Stimulated activated CD8-positive, alpha-beta memory T cell treated with anti-CD3 and anti-CD28 coated beads, Interleukin-15, amount 100 ng/mL, for 1 hour (primary cell): ENCODE measurements around the gene SOAT2.
A peak's percentile ranks its signal among the peaks of the same experiment; 100 is the strongest.
"Not testable (repeated sequence)": the region's sequence is repeated elsewhere in the genome, so short reads cannot be mapped to it uniquely, and the experiment has no call there.

Experiments
- DNase-seq: peaks from one replicate; pipeline ENCODE4 v3.0.0-alpha.2; 2020; ENCODE audit warnings: low read depth

The SOAT2 gene

GRCh38 chr12:53079226-53080117 is 23.8 kb upstream of the SOAT2 start, which contains the start of gene SPRYD3:
TSS of gene SPRYD3 (minus strand) at chr12:53079390. CDS start at chr12:53079333, 57 bp downstream.
- peak; percentile 94 for DNase-seq

GRCh38 chr12:53082637-53083175 is 20.6 kb upstream of the SOAT2 start:
- DNase-seq = no peak

GRCh38 chr12:53086361-53086760 is 16.9 kb upstream of the SOAT2 start:
- no peak for DNase-seq

GRCh38 chr12:53090105-53090504 is 13.2 kb upstream of the SOAT2 start:
- DNase-seq = no peak

GRCh38 chr12:53090554-53090953 is 12.7 kb upstream of the SOAT2 start:
- no peak for DNase-seq

- DNase-seq = no peak
These were observed 11.5 kb upstream of the SOAT2 start for GRCh38 chr12:53091756-53092155.

GRCh38 chr12:53093777-53094393 is 9.4 kb upstream of the SOAT2 start:
- no peak for DNase-seq

- no peak for DNase-seq
These were observed 8.9 kb upstream of the SOAT2 start for GRCh38 chr12:53094394-53094787.

GRCh38 chr12:53094796-53095595 is 8.3 kb upstream of the SOAT2 start:
- not testable (repeated sequence) for DNase-seq

GRCh38 chr12:53095596-53095895 is 7.7 kb upstream of the SOAT2 start:
- DNase-seq = not testable (repeated sequence)

- no peak for DNase-seq
These were observed 7.1 kb upstream of the SOAT2 start for GRCh38 chr12:53096089-53096741.

GRCh38 chr12:53096759-53097158 is 6.5 kb upstream of the SOAT2 start:
- no peak for DNase-seq

- no peak for DNase-seq
These were observed 6.1 kb upstream of the SOAT2 start for GRCh38 chr12:53097207-53097563.

GRCh38 chr12:53097564-53098353 is 5.5 kb upstream of the SOAT2 start, which contains the start of gene IGFBP6:
TSS of gene IGFBP6 (plus strand) at chr12:53097667. CDS start at chr12:53097718, 51 bp downstream.
- no peak for DNase-seq

- no peak for DNase-seq
These were observed 4.8 kb upstream of the SOAT2 start for GRCh38 chr12:53098354-53098981.

GRCh38 chr12:53099071-53099882 is 4.0 kb upstream of the SOAT2 start:
- DNase-seq = peak; percentile 89

- DNase-seq = no peak
These were observed 2.7 kb upstream of the SOAT2 start for GRCh38 chr12:53100466-53101151.

GRCh38 chr12:53101266-53101665 is 2.0 kb upstream of the SOAT2 start:
- DNase-seq = no peak
